Neuron (in vitro differentiated cells): ENCODE results near the gene IFNG-AS1.

Experiments used
- H2AFZ ChIP-seq: one replicate; pipeline ENCODE4 v1.6.1; 2013; ENCODE audit warnings: low read depth, mild to moderate bottlenecking, inconsistent platforms, low read length, moderate library complexity
- H3K27me3 ChIP-seq: one replicate; pipeline ENCODE4 v1.6.1; 2013; ENCODE audit warnings: low read length; ENCODE audit not compliant: insufficient read depth
- H3K36me3 ChIP-seq: one replicate; pipeline ENCODE4 v1.6.1; 2013; ENCODE audit warnings: low read length; ENCODE audit not compliant: insufficient read depth
- H3K4me1 ChIP-seq: one replicate; pipeline ENCODE4 v1.6.1; 2013; ENCODE audit warnings: low read length; ENCODE audit not compliant: insufficient read depth
- H3K4me3 ChIP-seq: 2 replicates; pipeline ENCODE4 v1.5.1; 2013; ENCODE audit warnings: mild to moderate bottlenecking, low read length, moderate library complexity
- H3K9me3 ChIP-seq: one replicate; pipeline ENCODE4 v1.6.1; 2013; ENCODE audit warnings: low read length

IFNG-AS1 gene

GRCh38 chr12:67989184-67989920, at the start of gene IFNG-AS1:
TSS of gene IFNG-AS1 (plus strand) at chr12:67989447.
- Histone ChIP-seq H3K36me3 (no peaks in the 10 kb centered on the region), H3K9me3 (no peaks in the 10 kb centered on the region), H3K4me3 (no peak within 1 kb of the TSS), H3K4me1 (no peaks in the 10 kb centered on the region), H2AFZ (no peak within 1 kb of the TSS), H3K27me3 (no peaks in the 10 kb centered on the region)

GRCh38 chr12:67939611-67940010, 49.6 kb upstream of the IFNG-AS1 start:
- H3K9me3 ChIP-seq = no peaks in the 10 kb centered on the region
- no peaks in the 10 kb centered on the region for H3K36me3 ChIP-seq
- no peaks in the 10 kb centered on the region for H3K4me1 ChIP-seq
- no peak overlapping the region for H2AFZ ChIP-seq
- H3K4me3 ChIP-seq = no peak overlapping the region
- no peaks in the 10 kb centered on the region for H3K27me3 ChIP-seq

GRCh38 chr12:67940780-67941243, 48.4 kb upstream of the IFNG-AS1 start:
- Histone ChIP-seq H3K36me3 (no peaks in the 10 kb centered on the region), H3K27me3 (no peaks in the 10 kb centered on the region), H2AFZ (no peak overlapping the region), H3K4me1 (no peaks in the 10 kb centered on the region), H3K4me3 (no peak overlapping the region), H3K9me3 (no peaks in the 10 kb centered on the region)

- no peaks in the 10 kb centered on the region for H3K36me3 ChIP-seq
- no peaks in the 10 kb centered on the region for H3K9me3 ChIP-seq
- H3K4me1 ChIP-seq = no peaks in the 10 kb centered on the region
- H3K27me3 ChIP-seq = no peaks in the 10 kb centered on the region
- no peak overlapping the region for H2AFZ ChIP-seq
- H3K4me3 ChIP-seq = no peak overlapping the region
Measured at GRCh38 chr12:67942724-67943123, 46.5 kb upstream of the IFNG-AS1 start.

- Histone ChIP-seq H3K27me3 (no peaks in the 10 kb centered on the region), H3K9me3 (no peaks in the 10 kb centered on the region), H3K4me3 (no peak overlapping the region), H3K4me1 (no peaks in the 10 kb centered on the region), H2AFZ (no peak overlapping the region), H3K36me3 (no peaks in the 10 kb centered on the region)
Measured at GRCh38 chr12:67943141-67943892, 45.9 kb upstream of the IFNG-AS1 start.

- H3K9me3 ChIP-seq = no peaks in the 10 kb centered on the region
- H3K27me3 ChIP-seq = no peaks in the 10 kb centered on the region
Measured at GRCh38 chr12:67944093-67944492, 45.2 kb upstream of the IFNG-AS1 start.

GRCh38 chr12:67952787-67953186, 36.5 kb upstream of the IFNG-AS1 start:
- Histone ChIP-seq H3K9me3 (no peaks in the 10 kb centered on the region), H3K4me3 (no peak overlapping the region), H3K27me3 (no peaks in the 10 kb centered on the region), H3K36me3 (no peaks in the 10 kb centered on the region), H2AFZ (no peak overlapping the region), H3K4me1 (no peaks in the 10 kb centered on the region)

More at GRCh38 chr12:67944093-67944492, 45.2 kb upstream of the IFNG-AS1 start:
- Histone ChIP-seq H3K4me1 (no peaks in the 10 kb centered on the region), H2AFZ (no peak overlapping the region), H3K36me3 (no peaks in the 10 kb centered on the region), H3K4me3 (no peak overlapping the region)

- H3K27me3 ChIP-seq = no peaks in the 10 kb centered on the region
- no peak overlapping the region for H3K4me3 ChIP-seq
- H3K4me1 ChIP-seq = no peaks in the 10 kb centered on the region
- no peak overlapping the region for H2AFZ ChIP-seq
- no peaks in the 10 kb centered on the region for H3K9me3 ChIP-seq
- H3K36me3 ChIP-seq = no peaks in the 10 kb centered on the region
Measured at GRCh38 chr12:67957383-67957782, 31.9 kb upstream of the IFNG-AS1 start.

- Histone ChIP-seq H3K4me3 (no peak overlapping the region), H3K36me3 (no peaks in the 10 kb centered on the region), H2AFZ (no peak overlapping the region), H3K9me3 (no peaks in the 10 kb centered on the region), H3K27me3 (no peaks in the 10 kb centered on the region), H3K4me1 (no peaks in the 10 kb centered on the region)
Measured at GRCh38 chr12:67958187-67958586, 31.1 kb upstream of the IFNG-AS1 start.

- Histone ChIP-seq H3K9me3 (no peaks in the 10 kb centered on the region), H3K4me3 (no peak overlapping the region), H3K27me3 (no peaks in the 10 kb centered on the region), H3K36me3 (no peaks in the 10 kb centered on the region), H2AFZ (no peak overlapping the region), H3K4me1 (no peaks in the 10 kb centered on the region)
Measured at GRCh38 chr12:67964456-67964855, 24.8 kb upstream of the IFNG-AS1 start.

GRCh38 chr12:67966560-67966959, 22.7 kb upstream of the IFNG-AS1 start:
- no peaks in the 10 kb centered on the region for H3K4me1 ChIP-seq
- H3K27me3 ChIP-seq = no peaks in the 10 kb centered on the region
- H2AFZ ChIP-seq = no peak overlapping the region
- no peak overlapping the region for H3K4me3 ChIP-seq
- H3K9me3 ChIP-seq = no peaks in the 10 kb centered on the region
- H3K36me3 ChIP-seq = no peaks in the 10 kb centered on the region

- H3K9me3 ChIP-seq = no peaks in the 10 kb centered on the region
- no peaks in the 10 kb centered on the region for H3K27me3 ChIP-seq
- H3K36me3 ChIP-seq = no peaks in the 10 kb centered on the region
- no peaks in the 10 kb centered on the region for H3K4me1 ChIP-seq
- no peak overlapping the region for H2AFZ ChIP-seq
- no peak overlapping the region for H3K4me3 ChIP-seq
Measured at GRCh38 chr12:67968321-67968720, 20.9 kb upstream of the IFNG-AS1 start.

GRCh38 chr12:67968725-67969124, 20.5 kb upstream of the IFNG-AS1 start:
- no peaks in the 10 kb centered on the region for H3K36me3 ChIP-seq

More at GRCh38 chr12:67968725-67969124, 20.5 kb upstream of the IFNG-AS1 start:
- Histone ChIP-seq H3K4me3 (no peak overlapping the region), H2AFZ (no peak overlapping the region), H3K4me1 (no peaks in the 10 kb centered on the region), H3K27me3 (no peaks in the 10 kb centered on the region), H3K9me3 (no peaks in the 10 kb centered on the region)
